HG03558 (cell line): Measurements from ENCODE around the gene PRUNE2.
A peak's percentile ranks its signal among the peaks of the same experiment; 100 is the strongest.

ENCODE experiments used
- ATAC-seq: cut with Tn5 transposase; IDR thresholded peaks from one replicate; pipeline ENCODE4 v1.9.1; 2021; ENCODE audit warnings: moderate number of reproducible peaks; ENCODE audit not compliant: unreplicated experiment; ENCODE audit errors: extremely low read depth

Gene PRUNE2

GRCh38 chr9:76810377-76810957 lies 95.4 kb downstream of the PRUNE2 start:
- no peak for ATAC-seq

GRCh38 chr9:76808636-76809035 lies 97.3 kb downstream of the PRUNE2 start:
- no peak for ATAC-seq

- no peak for ATAC-seq
Observed at GRCh38 chr9:76803762-76804161, 102.2 kb downstream of the PRUNE2 start.

GRCh38 chr9:76803083-76803482 lies 102.8 kb downstream of the PRUNE2 start:
- no peak for ATAC-seq

- no peak for ATAC-seq
Observed at GRCh38 chr9:76800901-76801300, 105.0 kb downstream of the PRUNE2 start.

GRCh38 chr9:76799473-76799872 lies 106.4 kb downstream of the PRUNE2 start:
- no peak for ATAC-seq

GRCh38 chr9:76798527-76798926 lies 107.4 kb downstream of the PRUNE2 start:
- no peak for ATAC-seq

GRCh38 chr9:76796296-76796695 lies 109.6 kb downstream of the PRUNE2 start:
- ATAC-seq: no peak

- no peak for ATAC-seq
Observed at GRCh38 chr9:76793784-76794431, 112.0 kb downstream of the PRUNE2 start.

GRCh38 chr9:76789840-76790239 lies 116.1 kb downstream of the PRUNE2 start:
- ATAC-seq: no peak

- no peak for ATAC-seq
Observed at GRCh38 chr9:76787677-76788076, 118.2 kb downstream of the PRUNE2 start.

- ATAC-seq: no peak
Observed at GRCh38 chr9:76785501-76785900, 120.4 kb downstream of the PRUNE2 start.

GRCh38 chr9:76784881-76785280 lies 121.0 kb downstream of the PRUNE2 start:
- no peak for ATAC-seq

GRCh38 chr9:76772686-76773445 lies 133.0 kb downstream of the PRUNE2 start:
- no peak for ATAC-seq

GRCh38 chr9:76766126-76766525 lies 139.8 kb downstream of the PRUNE2 start:
- ATAC-seq: no peak

GRCh38 chr9:76764138-76764537 lies 141.8 kb downstream of the PRUNE2 start, which contains the start of gene PCA3:
TSS of gene PCA3 (plus strand) at chr9:76764438.
- ATAC-seq: no peak

GRCh38 chr9:76761448-76761847 lies 144.5 kb downstream of the PRUNE2 start:
- ATAC-seq: no peak

- no peak for ATAC-seq
Observed at GRCh38 chr9:76759732-76760131, 146.2 kb downstream of the PRUNE2 start.

- no peak for ATAC-seq
Observed at GRCh38 chr9:76758476-76758875, 147.4 kb downstream of the PRUNE2 start.

GRCh38 chr9:76756941-76757673 lies 148.8 kb downstream of the PRUNE2 start:
- peak; percentile 32 for ATAC-seq

GRCh38 chr9:76756268-76756640 lies 149.7 kb downstream of the PRUNE2 start:
- no peak for ATAC-seq
